Measurements from ENCODE around the gene ZNF639.

DNA sequence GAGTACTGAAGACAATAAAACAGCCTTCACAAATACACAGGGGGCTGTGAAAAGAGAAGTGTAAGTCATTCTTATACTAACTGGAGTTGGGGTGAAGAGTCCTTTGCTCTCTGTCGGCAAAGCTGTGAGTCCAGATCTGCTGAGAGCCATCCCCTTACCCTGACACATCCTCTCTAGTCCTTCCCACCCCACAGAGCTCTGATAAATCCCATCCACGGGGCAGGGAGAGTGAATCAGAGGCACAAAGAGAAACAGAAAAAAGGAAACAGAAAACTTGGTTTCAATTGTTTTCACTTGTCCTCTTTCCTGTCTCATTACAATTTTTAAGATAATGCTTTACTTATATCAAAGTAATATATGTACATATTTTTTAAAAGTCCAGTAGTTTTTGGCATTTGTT lies 18.2 kb upstream of the ZNF639 start:
- TF ChIP-seq, protein P1, sequence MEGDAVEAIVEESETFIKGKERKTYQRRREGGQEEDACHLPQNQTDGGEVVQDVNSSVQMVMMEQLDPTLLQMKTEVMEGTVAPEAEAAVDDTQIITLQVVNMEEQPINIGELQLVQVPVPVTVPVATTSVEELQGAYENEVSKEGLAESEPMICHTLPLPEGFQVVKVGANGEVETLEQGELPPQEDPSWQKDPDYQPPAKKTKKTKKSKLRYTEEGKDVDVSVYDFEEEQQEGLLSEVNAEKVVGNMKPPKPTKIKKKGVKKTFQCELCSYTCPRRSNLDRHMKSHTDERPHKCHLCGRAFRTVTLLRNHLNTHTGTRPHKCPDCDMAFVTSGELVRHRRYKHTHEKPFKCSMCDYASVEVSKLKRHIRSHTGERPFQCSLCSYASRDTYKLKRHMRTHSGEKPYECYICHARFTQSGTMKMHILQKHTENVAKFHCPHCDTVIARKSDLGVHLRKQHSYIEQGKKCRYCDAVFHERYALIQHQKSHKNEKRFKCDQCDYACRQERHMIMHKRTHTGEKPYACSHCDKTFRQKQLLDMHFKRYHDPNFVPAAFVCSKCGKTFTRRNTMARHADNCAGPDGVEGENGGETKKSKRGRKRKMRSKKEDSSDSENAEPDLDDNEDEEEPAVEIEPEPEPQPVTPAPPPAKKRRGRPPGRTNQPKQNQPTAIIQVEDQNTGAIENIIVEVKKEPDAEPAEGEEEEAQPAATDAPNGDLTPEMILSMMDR (IDR thresholded peaks at IDR 0.05): no peak
- TF ChIP-seq POLR2A (IDR thresholded peaks at IDR 0.05): no peak
